TTC549 (cell line): Measurements from ENCODE around the gene DLX6.

ENCODE experiments used
- FAIRE-seq: peaks from 2 replicates; lab custom pipeline; 2012; peaks lifted over from hg19 to GRCh38; lab: Jason Lieb, UNC

The DLX6 gene

GRCh38 chr7:96996111-96996957 is 9.0 kb upstream of the DLX6 start:
- FAIRE-seq, result no peak

- FAIRE-seq, result no peak
These were observed 8.3 kb upstream of the DLX6 start for GRCh38 chr7:96996958-96997511.

- FAIRE-seq, result no peak
These were observed 7.8 kb upstream of the DLX6 start for GRCh38 chr7:96997512-96998032.

GRCh38 chr7:96998333-96998732 is 7.0 kb upstream of the DLX6 start:
- FAIRE-seq, result no peak

GRCh38 chr7:96998744-96999143 is 6.6 kb upstream of the DLX6 start:
- no peak for FAIRE-seq

- FAIRE-seq, result no peak
These were observed 4.1 kb upstream of the DLX6 start for GRCh38 chr7:97001221-97001620.

GRCh38 chr7:97001656-97002554 is 3.4 kb upstream of the DLX6 start:
- no peak for FAIRE-seq

GRCh38 chr7:97002555-97003261 is 2.6 kb upstream of the DLX6 start:
- no peak for FAIRE-seq

- FAIRE-seq, result no peak
These were observed 1.8 kb upstream of the DLX6 start for GRCh38 chr7:97003262-97004246.

- no peak for FAIRE-seq
These were observed 838 bp upstream of the DLX6 start for GRCh38 chr7:97004247-97005182.

- no peak for FAIRE-seq
These were observed 882 bp downstream of the DLX6 start for GRCh38 chr7:97006055-97006815.

GRCh38 chr7:97006816-97007582 is 1.6 kb downstream of the DLX6 start:
- FAIRE-seq, result no peak

- FAIRE-seq, result no peak
These were observed 2.2 kb downstream of the DLX6 start for GRCh38 chr7:97007583-97007861.

- no peak for FAIRE-seq
These were observed 3.0 kb downstream of the DLX6 start for GRCh38 chr7:97008275-97008917.

GRCh38 chr7:97009753-97010732 is 4.7 kb downstream of the DLX6 start:
- no peak for FAIRE-seq

- FAIRE-seq, result no peak
These were observed 5.8 kb downstream of the DLX6 start for GRCh38 chr7:97011104-97011503.
